HG02973 (cell line): Measurements from ENCODE around the gene XPC.
A peak's percentile ranks its signal among the peaks of the same experiment; 100 is the strongest.

Experiments
- ATAC-seq: cut with Tn5 transposase; IDR thresholded peaks from one replicate; pipeline ENCODE4 v1.9.1; 2021; ENCODE audit warnings: moderate library complexity; ENCODE audit not compliant: unreplicated experiment

The XPC gene

GRCh38 chr3:14137004-14137403 lies 41.4 kb downstream of the XPC start:
- ATAC-seq, result no peak

GRCh38 chr3:14135581-14135980 lies 42.8 kb downstream of the XPC start:
- ATAC-seq, result no peak

GRCh38 chr3:14134291-14134690 lies 44.1 kb downstream of the XPC start:
- no peak for ATAC-seq

GRCh38 chr3:14133876-14134275 lies 44.5 kb downstream of the XPC start:
- ATAC-seq, result no peak

- no peak for ATAC-seq
These were observed 45.1 kb downstream of the XPC start for GRCh38 chr3:14133188-14133800.

- no peak for ATAC-seq
These were observed 45.7 kb downstream of the XPC start for GRCh38 chr3:14132689-14133088.

- no peak for ATAC-seq
These were observed 46.3 kb downstream of the XPC start for GRCh38 chr3:14132120-14132519.

- no peak for ATAC-seq
These were observed 47.3 kb downstream of the XPC start for GRCh38 chr3:14131134-14131533.

- no peak for ATAC-seq
These were observed 47.7 kb downstream of the XPC start for GRCh38 chr3:14130707-14131106.

- no peak for ATAC-seq
These were observed 48.2 kb downstream of the XPC start for GRCh38 chr3:14130230-14130629.

- ATAC-seq, result no peak
These were observed 49.1 kb downstream of the XPC start for GRCh38 chr3:14129296-14129695.

GRCh38 chr3:14128724-14129123 lies 49.7 kb downstream of the XPC start:
- ATAC-seq, result no peak

- no peak for ATAC-seq
These were observed 50.8 kb downstream of the XPC start for GRCh38 chr3:14127516-14128161.

GRCh38 chr3:14126887-14127505 lies 51.4 kb downstream of the XPC start:
- ATAC-seq, result no peak

- no peak for ATAC-seq
These were observed 52.1 kb downstream of the XPC start for GRCh38 chr3:14126017-14126886.

- ATAC-seq, result peak; percentile 3
These were observed 53.0 kb downstream of the XPC start for GRCh38 chr3:14125193-14126016.

GRCh38 chr3:14124615-14125192 lies 53.7 kb downstream of the XPC start, which contains the start of the genes CHCHD4 and TMEM43:
TSS of gene CHCHD4 (minus strand) at chr3:14124870. CDS start at chr3:14124676, 194 bp downstream.
TSS of gene TMEM43 (plus strand) at chr3:14125052. CDS start at chr3:14125194, 142 bp downstream.
- peak; percentile 83 for ATAC-seq

- peak; percentile 32 for ATAC-seq
These were observed 54.2 kb downstream of the XPC start for GRCh38 chr3:14124223-14124614.

GRCh38 chr3:14123308-14124222 lies 54.8 kb downstream of the XPC start:
- ATAC-seq, result no peak
